ENCODE results near the gene PEAK1. TPM values are rescaled to one million over a fixed set of nuclear protein-coding genes. Genes with fewer than 3 reads are reported as not detected.

PEAK1 gene
- total and polyA plus RNA-seq, 9 of the 15 experiments (the other 6 are each of a cell fraction or from before 2014, with no cell fraction given), result 0.99 to 22.4 (median 10.8) TPM

- TF ChIP-seq THRB (CRISPR knock-in tag; conservative IDR thresholded peaks at IDR 0.05), result no peak
- TF ChIP-seq ZNF324 (CRISPR knock-in tag; IDR thresholded peaks at IDR 0.05), result no peak
Observed at GRCh38 chr15:77327168-77327567, 92.7 kb downstream of the PEAK1 start (continued).

GRCh38 chr15:77326366-77326765 is 93.5 kb downstream of the PEAK1 start:
- Histone ChIP-seq H3K27ac (ENCODE audit: extremely low read depth, low read depth, low read length) (no peak overlapping the region), H3K9ac (ENCODE audit: insufficient read depth in 1 of 2, low read depth in 2 of 2, low read length in 2 of 2) (no peak overlapping the region), H3K79me2 (ENCODE audit: control insufficient read depth, insufficient read depth, low read length) (no peaks in the 10 kb centered on the region), H3K9me1 (ENCODE audit: control insufficient read depth, insufficient read depth, low read length) (no peaks in the 10 kb centered on the region), H3K4me1 (replicated peaks in 1 of 2; ENCODE audit: control insufficient read depth in 2 of 2, insufficient read depth in 2 of 2, low read length in 2 of 2) (no peaks in the 10 kb centered on the region), H3K4me2 (ENCODE audit: insufficient read depth, low read length) (no peak overlapping the region), H4K20me1 (replicated peaks; ENCODE audit: control insufficient read depth, insufficient read depth, low read length) (no peaks in the 10 kb centered on the region), H2AFZ (ENCODE audit: low read depth, low read length) (no peak overlapping the region), H3K36me3 (ENCODE audit: control insufficient read depth, insufficient read depth, low read length) (no peaks in the 10 kb centered on the region), H3K4me3 (no peak overlapping the region), H3K9me3 (replicated peaks; ENCODE audit: control insufficient read depth, insufficient read depth, low read depth, low read length) (no peaks in the 10 kb centered on the region), H3K27me3 (ENCODE audit: control insufficient read depth in 2 of 2, insufficient read depth in 2 of 2, low read length in 2 of 2) (no peaks in the 10 kb centered on the region)
- BruUV-seq (replicated peaks), result no TSS peak
- DNase-seq (ENCODE audit: extremely low read depth in 1 of 4, low spot score in 3 of 4) (no peak), FAIRE-seq (no peak), ATAC-seq (no peak)
- no peak for TF ChIP-seq ZNF280A (IDR thresholded peaks at IDR 0.05; ENCODE audit: low read depth, partially characterized antibody)
- no peak for TF ChIP-seq ZNF263 (CRISPR knock-in tag; IDR thresholded peaks at IDR 0.05; ENCODE audit: borderline replicate concordance)
- TF ChIP-seq MAZ (CRISPR knock-in tag; conservative IDR thresholded peaks at IDR 0.05 in 1 of 2, IDR thresholded peaks at IDR 0.05 in 1 of 2), result no peak
- TF ChIP-seq CHD4 (IDR thresholded peaks at IDR 0.05; ENCODE audit: insufficient read depth, insufficient replicate concordance, low read depth, low read length, poor library complexity, severe bottlenecking), result no peak
- TF ChIP-seq ZKSCAN3 (CRISPR knock-in tag; IDR thresholded peaks at IDR 0.05), result no peak
- TF ChIP-seq KDM2B (CRISPR knock-in tag; IDR thresholded peaks at IDR 0.05), result no peak
- TF ChIP-seq ZNF174 (CRISPR knock-in tag; IDR thresholded peaks at IDR 0.05), result no peak
- TF ChIP-seq ZFP30 (CRISPR knock-in tag; IDR thresholded peaks at IDR 0.05; ENCODE audit: borderline replicate concordance), result no peak
- TF ChIP-seq PKNOX1 (IDR thresholded peaks at IDR 0.05), result no peak
- no peak for TF ChIP-seq SIRT6 (IDR thresholded peaks at IDR 0.05; ENCODE audit: low read depth, low read length)
- TF ChIP-seq TAF1 (IDR thresholded peaks at IDR 0.05; ENCODE audit: control insufficient read depth, extremely low read depth, insufficient read depth, low read length, severe bottlenecking), result no peak
- TF ChIP-seq ARID1B (IDR thresholded peaks at IDR 0.05), result no peak
- TF ChIP-seq RBM17 (IDR thresholded peaks at IDR 0.05; ENCODE audit: borderline replicate concordance, low read depth, low read length), result no peak
- TF ChIP-seq ZNF184 (CRISPR knock-in tag; IDR thresholded peaks at IDR 0.05), result no peak
- no peak for TF ChIP-seq DLX4 (CRISPR knock-in tag; IDR thresholded peaks at IDR 0.05)
- TF ChIP-seq CSDE1 (IDR thresholded peaks at IDR 0.05), result no peak
- 94% methylated on average over 2 of the region's 2 CpGs for WGBS (ENCODE audit: insufficient coverage, low coverage, missing lambda C conversion rate)
- in situ Hi-C loops (cut with MboI), result no loop called here
- intact Hi-C loops (cut with micrococcal nuclease), result no loop called here
- POLR2A ChIA-PET, result interaction anchor here (0.9 to 1.0 kb wide), 2 partner anchors 9 to 11 kb away, joined by 3 read pairs; no protein-coding TSS in a partner anchor
- CTCF ChIA-PET (ENCODE audit: low intra/inter-chr PET ratio), result no interaction called here

All from K562 (cell line).